ENCODE data around the gene TYMP. TPM values are rescaled to one million over a fixed set of nuclear protein-coding genes. Genes with fewer than 3 reads are reported as not detected.

Gene TYMP
- total RNA-seq, 2 experiments from 2014 or later = 9.9 to 10.0 TPM

DNA sequence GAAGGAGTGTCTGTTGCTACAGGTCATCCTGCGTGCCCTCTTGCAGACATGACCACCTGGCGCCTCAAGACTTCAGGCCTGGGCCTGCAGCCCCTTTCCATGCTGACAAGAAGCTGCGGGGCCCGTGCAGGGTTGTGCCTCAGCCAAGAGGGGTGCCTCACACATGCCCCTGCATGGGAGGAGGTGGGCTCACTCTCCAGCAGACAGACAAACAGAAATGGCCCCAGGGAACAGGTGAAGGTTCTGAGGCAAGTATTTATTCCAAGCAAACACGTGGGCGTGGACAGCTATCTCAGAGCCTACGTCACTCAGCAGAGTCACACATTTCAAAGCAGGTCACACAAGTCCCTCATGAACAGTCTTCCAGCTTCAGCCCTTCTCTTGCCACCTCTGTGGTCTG, 38.8 kb upstream of the TYMP start:
- no peak overlapping the region for H3K4me3 ChIP-seq (ENCODE audit: low read length)
- H3K4me1 Mint-ChIP-seq (ENCODE audit: low read depth) = peaks cover under 1% of the 10 kb centered on the region
- no peak overlapping the region for H3K27ac ChIP-seq (ENCODE audit: low read depth in 1 of 2, low read length in 2 of 2)
- TF ChIP-seq, protein P1, sequence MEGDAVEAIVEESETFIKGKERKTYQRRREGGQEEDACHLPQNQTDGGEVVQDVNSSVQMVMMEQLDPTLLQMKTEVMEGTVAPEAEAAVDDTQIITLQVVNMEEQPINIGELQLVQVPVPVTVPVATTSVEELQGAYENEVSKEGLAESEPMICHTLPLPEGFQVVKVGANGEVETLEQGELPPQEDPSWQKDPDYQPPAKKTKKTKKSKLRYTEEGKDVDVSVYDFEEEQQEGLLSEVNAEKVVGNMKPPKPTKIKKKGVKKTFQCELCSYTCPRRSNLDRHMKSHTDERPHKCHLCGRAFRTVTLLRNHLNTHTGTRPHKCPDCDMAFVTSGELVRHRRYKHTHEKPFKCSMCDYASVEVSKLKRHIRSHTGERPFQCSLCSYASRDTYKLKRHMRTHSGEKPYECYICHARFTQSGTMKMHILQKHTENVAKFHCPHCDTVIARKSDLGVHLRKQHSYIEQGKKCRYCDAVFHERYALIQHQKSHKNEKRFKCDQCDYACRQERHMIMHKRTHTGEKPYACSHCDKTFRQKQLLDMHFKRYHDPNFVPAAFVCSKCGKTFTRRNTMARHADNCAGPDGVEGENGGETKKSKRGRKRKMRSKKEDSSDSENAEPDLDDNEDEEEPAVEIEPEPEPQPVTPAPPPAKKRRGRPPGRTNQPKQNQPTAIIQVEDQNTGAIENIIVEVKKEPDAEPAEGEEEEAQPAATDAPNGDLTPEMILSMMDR (IDR thresholded peaks at IDR 0.05) = no peak
- DNase-seq (no peak), ATAC-seq (ENCODE audit: poor library complexity) (no peak)
- no peaks in the 10 kb centered on the region for H3K9me3 ChIP-seq (ENCODE audit: control insufficient read depth in 1 of 2, insufficient read depth in 1 of 2, low read length in 2 of 2)
- POLR2A ChIA-PET = interaction anchor here (0.6 to 1.6 kb wide), 2 partner anchors 9 to 20 kb away, joined by 3 read pairs; no protein-coding TSS in a partner anchor
- H3K4me3 Mint-ChIP-seq = no peak overlapping the region
- intact Hi-C loops (cut with DNase I, micrococcal nuclease) = no loop called here
- peaks cover 40% of the 10 kb centered on the region for H3K36me3 Mint-ChIP-seq (ENCODE audit: low read depth)
- no peaks in the 10 kb centered on the region for H3K9me3 Mint-ChIP-seq
- H3K36me3 ChIP-seq (ENCODE audit: insufficient read depth, low read length) = peaks cover 40% of the 10 kb centered on the region
- peaks cover 2% of the 10 kb centered on the region for H3K4me1 ChIP-seq (ENCODE audit: insufficient read depth, low read length)
- no peak overlapping the region for H3K27ac Mint-ChIP-seq
- no peaks in the 10 kb centered on the region for H3K27me3 ChIP-seq (ENCODE audit: control insufficient read depth in 1 of 2, insufficient read depth in 2 of 2, low read length in 2 of 2)
- CTCF ChIA-PET = no interaction called here
- no peaks in the 10 kb centered on the region for H3K27me3 Mint-ChIP-seq

GRCh38 chr22:50567721-50568252, 38.0 kb upstream of the TYMP start:
- Mint-ChIP-seq H3K4me1 (ENCODE audit: low read depth) (peaks cover 9% of the 10 kb centered on the region), H3K9me3 (no peaks in the 10 kb centered on the region), H3K36me3 (ENCODE audit: low read depth) (peaks cover 39% of the 10 kb centered on the region), H3K27ac (no peak overlapping the region), H3K27me3 (no peaks in the 10 kb centered on the region), H3K4me3 (no peak overlapping the region)
- ChIA-PET CTCF (no interaction called here), POLR2A (interaction anchor here (1.6 kb wide), 1 partner anchor 20 kb away, joined by 3 read pairs; no protein-coding TSS in a partner anchor)
- Histone ChIP-seq H3K4me3 (ENCODE audit: low read length) (no peak overlapping the region), H3K4me1 (ENCODE audit: insufficient read depth, low read length) (peaks cover 10% of the 10 kb centered on the region), H3K27ac (ENCODE audit: low read depth in 1 of 2, low read length in 2 of 2) (no peak overlapping the region), H3K36me3 (ENCODE audit: insufficient read depth, low read length) (peaks cover 37% of the 10 kb centered on the region), H3K9me3 (ENCODE audit: control insufficient read depth in 1 of 2, insufficient read depth in 1 of 2, low read length in 2 of 2) (no peaks in the 10 kb centered on the region), H3K27me3 (ENCODE audit: control insufficient read depth in 1 of 2, insufficient read depth in 2 of 2, low read length in 2 of 2) (no peaks in the 10 kb centered on the region)
- intact Hi-C loops (cut with DNase I, micrococcal nuclease) = no loop called here
- ATAC-seq (ENCODE audit: poor library complexity) (no peak), DNase-seq (no peak)
- TF ChIP-seq, protein P1 (IDR thresholded peaks at IDR 0.05) = no peak

- Histone ChIP-seq H3K9me3 (ENCODE audit: control insufficient read depth in 1 of 2, insufficient read depth in 1 of 2, low read length in 2 of 2) (no peaks in the 10 kb centered on the region), H3K27ac (ENCODE audit: low read depth in 1 of 2, low read length in 2 of 2) (no peak overlapping the region), H3K27me3 (ENCODE audit: control insufficient read depth in 1 of 2, insufficient read depth in 2 of 2, low read length in 2 of 2) (no peaks in the 10 kb centered on the region), H3K36me3 (ENCODE audit: insufficient read depth, low read length) (peaks cover 7% of the 10 kb centered on the region), H3K4me1 (ENCODE audit: insufficient read depth, low read length) (peaks cover 10% of the 10 kb centered on the region), H3K4me3 (ENCODE audit: low read length) (no peak overlapping the region)
- Mint-ChIP-seq H3K27me3 (no peaks in the 10 kb centered on the region), H3K27ac (no peak overlapping the region), H3K4me3 (no peak overlapping the region), H3K36me3 (ENCODE audit: low read depth) (peaks cover 7% of the 10 kb centered on the region), H3K9me3 (no peaks in the 10 kb centered on the region), H3K4me1 (ENCODE audit: low read depth) (peaks cover 16% of the 10 kb centered on the region)
- intact Hi-C loops (cut with DNase I, micrococcal nuclease) = loop anchor here in 1 of 2 experiments (5.0 kb wide), 1 partner anchor 37 kb away; the partner anchor contains the start of gene SCO2
- TF ChIP-seq, protein P1 (IDR thresholded peaks at IDR 0.05) = no peak
- ATAC-seq (ENCODE audit: poor library complexity) (no peak), DNase-seq (no peak)
- ChIA-PET CTCF (interaction anchor here (2.0 to 3.7 kb wide), 4 partner anchors 16 to 56 kb away, joined by 17 to 70 read pairs (median 24); partner anchors contain the start of genes KLHDC7B, LMF2, NCAPH2 and SCO2), POLR2A (interaction anchor here (0.8 to 4.2 kb wide), 8 partner anchors 11 to 57 kb away, joined by 3 to 56 read pairs (median 4); partner anchors contain the start of genes CHKB, LMF2, NCAPH2 and SCO2)
Measured at GRCh38 chr22:50564289-50564688, 34.5 kb upstream of the TYMP start.

All from CD4-positive, alpha-beta T cell (primary cell).